H9 (cell line): ENCODE data around the gene BNC1. TPM values are rescaled to one million over a fixed set of nuclear protein-coding genes. Genes with fewer than 3 reads are reported as not detected.

ENCODE experiments used
- DNase-seq: peaks from one replicate; pipeline ENCODE4 v3.0.0-alpha.2; 2017
- H2AFZ ChIP-seq: one replicate; pipeline ENCODE4 v1.6.1; 2013; ENCODE audit warnings: mild to moderate bottlenecking, low read length, control low read depth, moderate library complexity
- H2AK5ac ChIP-seq: 2 replicates; pipeline ENCODE4 v1.6.1; 2013; ENCODE audit warnings: low read length, control low read depth, mixed read lengths; ENCODE audit not compliant: insufficient read length
- H2BK120ac ChIP-seq: one replicate; pipeline ENCODE4 v1.6.1; 2013; ENCODE audit warnings: low read depth, mild to moderate bottlenecking, low read length, control low read depth, inconsistent platforms; ENCODE audit not compliant: poor library complexity, severe bottlenecking
- H2BK12ac ChIP-seq: 2 replicates; pipeline ENCODE4 v1.6.1; 2013; ENCODE audit warnings: low read length, control low read depth, mixed read lengths, low read depth; ENCODE audit not compliant: insufficient read length
- H2BK15ac ChIP-seq: 2 replicates; pipeline ENCODE4 v1.6.1; 2013; ENCODE audit warnings: low read depth, low read length, control low read depth
- H2BK20ac ChIP-seq: one replicate; pipeline ENCODE4 v1.6.1; 2013; ENCODE audit warnings: low read depth, mild to moderate bottlenecking, low read length, control low read depth, inconsistent platforms; ENCODE audit not compliant: poor library complexity, severe bottlenecking
- H2BK5ac ChIP-seq: 2 replicates; pipeline ENCODE4 v1.6.1; 2013; ENCODE audit warnings: low read length, control low read depth, mixed read lengths; ENCODE audit not compliant: insufficient read length
- H3K14ac ChIP-seq: 2 replicates; pipeline ENCODE4 v1.6.1; 2013; ENCODE audit warnings: low read length, control low read depth; ENCODE audit not compliant: insufficient read depth
- H3K18ac ChIP-seq: 2 replicates; pipeline ENCODE4 v1.6.1; 2013; ENCODE audit warnings: low read depth, mild to moderate bottlenecking, mixed read lengths, low read length, control low read depth; ENCODE audit not compliant: insufficient read length
- H3K23ac ChIP-seq: 2 replicates; pipeline ENCODE4 v1.6.1; 2013; ENCODE audit warnings: low read length, control low read depth, mixed read lengths, low read depth; ENCODE audit not compliant: insufficient read length
- H3K23me2 ChIP-seq: 2 replicates; pipeline ENCODE4 v1.6.1; 2013; ENCODE audit warnings: low read depth, mild to moderate bottlenecking, mixed read lengths, low read length, control low read depth; ENCODE audit not compliant: insufficient read length, poor library complexity, severe bottlenecking
- H3K27ac ChIP-seq: 2 replicates; pipeline ENCODE4 v1.5.1; 2013; ENCODE audit warnings: low read length, control low read depth, mixed read lengths, low read depth; ENCODE audit not compliant: insufficient read length
- H3K27me3 ChIP-seq: 2 replicates; pipeline ENCODE4 v1.6.1; 2013; ENCODE audit warnings: low read length, control low read depth, inconsistent platforms; ENCODE audit not compliant: insufficient read depth
- H3K4ac ChIP-seq: 2 replicates; pipeline ENCODE4 v1.6.1; 2013; ENCODE audit warnings: low read depth, mild to moderate bottlenecking, control low read depth, inconsistent platforms, low read length, moderate library complexity
- H3K4me1 ChIP-seq: 2 replicates; pipeline ENCODE4 v1.6.1; 2013; ENCODE audit warnings: low read length, control low read depth, inconsistent platforms; ENCODE audit not compliant: insufficient read depth
- H3K4me2 ChIP-seq: 2 replicates; pipeline ENCODE4 v1.6.1; 2013; ENCODE audit warnings: low read length, control low read depth, mixed read lengths; ENCODE audit not compliant: insufficient read length, insufficient read depth
- H3K56ac ChIP-seq: 2 replicates; pipeline ENCODE4 v1.6.1; 2013; ENCODE audit warnings: low read depth, mild to moderate bottlenecking, mixed read lengths, low read length, control low read depth; ENCODE audit not compliant: insufficient read length
- H3K79me1 ChIP-seq: 2 replicates; pipeline ENCODE4 v1.6.1; 2013; ENCODE audit warnings: low read depth, mild to moderate bottlenecking, moderate library complexity, low read length, control low read depth, inconsistent platforms; ENCODE audit not compliant: insufficient read depth, poor library complexity, severe bottlenecking
- H3K79me2 ChIP-seq: 2 replicates; pipeline ENCODE4 v1.6.1; 2013; ENCODE audit warnings: low read length, control low read depth, inconsistent platforms; ENCODE audit not compliant: insufficient read depth
- H3K9ac ChIP-seq: 2 replicates; pipeline ENCODE4 v1.6.1; 2013; ENCODE audit warnings: low read length, control low read depth, mixed read lengths; ENCODE audit not compliant: insufficient read length; ENCODE audit errors: extremely low read depth
- H3K9me3 ChIP-seq: one replicate; pipeline ENCODE4 v1.6.1; 2013; ENCODE audit warnings: low read depth, low read length, inconsistent platforms; ENCODE audit not compliant: control insufficient read depth
- H3T11ph ChIP-seq: one replicate; pipeline ENCODE4 v1.6.1; 2013; ENCODE audit warnings: mild to moderate bottlenecking, low read length, control low read depth, inconsistent platforms
- H4K20me1 ChIP-seq: one replicate; pipeline ENCODE4 v1.6.1; 2013; ENCODE audit not compliant: control insufficient read depth, insufficient read length, insufficient read depth
- H4K5ac ChIP-seq: 2 replicates; pipeline ENCODE4 v1.6.1; 2013; ENCODE audit warnings: low read depth, mild to moderate bottlenecking, mixed read lengths, low read length, control low read depth; ENCODE audit not compliant: insufficient read length
- H4K8ac ChIP-seq: replicated peaks from 2 replicates; pipeline ENCODE4 v1.6.1; 2013; ENCODE audit warnings: low read length, control low read depth, mixed read lengths, low read depth; ENCODE audit not compliant: insufficient read length
- H4K91ac ChIP-seq: 2 replicates; pipeline ENCODE4 v1.6.1; 2013; ENCODE audit warnings: low read depth, mild to moderate bottlenecking, moderate library complexity, mixed read lengths, low read length, control low read depth; ENCODE audit not compliant: insufficient read length
- H3K27ac Mint-ChIP-seq, 3 experiments: 2 replicates in 2 of 3; 3 replicates in 1 of 3; pipeline ENCODE4 v1.8.0; 2020 to 2021; ENCODE audit warnings: mixed read lengths in 3 of 3, mild to moderate bottlenecking in 1 of 3, moderate library complexity in 1 of 3
- H3K27me3 Mint-ChIP-seq: 2 replicates; pipeline ENCODE4 v1.8.0; 2021; ENCODE audit warnings: low read depth, mild to moderate bottlenecking, moderate library complexity, mixed read lengths
- H3K36me3 Mint-ChIP-seq, 3 experiments: 2 replicates in 2 of 3; 3 replicates in 1 of 3; pipeline ENCODE4 v1.8.0; 2020 to 2021; ENCODE audit warnings: low read depth in 3 of 3, mixed read lengths in 3 of 3; ENCODE audit not compliant: insufficient read depth in 1 of 3
- H3K4me1 Mint-ChIP-seq, 2 experiments: 2 replicates each; pipeline ENCODE4 v1.8.0; 2020; ENCODE audit warnings: mixed read lengths in 2 of 2
- H3K4me3 Mint-ChIP-seq, 2 experiments: 2 replicates in 1 of 2; 3 replicates in 1 of 2; pipeline ENCODE4 v1.8.0; 2020 to 2021; ENCODE audit warnings: mild to moderate bottlenecking in 2 of 2, mixed read lengths in 2 of 2, moderate library complexity in 1 of 2
- H3K9me3 Mint-ChIP-seq, 2 experiments: 2 replicates in 1 of 2; 3 replicates in 1 of 2; pipeline ENCODE4 v1.8.0; 2020; ENCODE audit warnings: mild to moderate bottlenecking in 2 of 2, mixed read lengths in 2 of 2, moderate library complexity in 1 of 2
- CTCF ChIP-seq: fragments of 200-600 bp; sonication (generic); conservative IDR thresholded peaks from 3 replicates; pipeline ENCODE4 v1.8.0; 2021; ENCODE audit warnings: antibody characterized with exemption, mild to moderate bottlenecking
- WGBS: extraction: QIAGEN DNeasy Blood & Tissue Kit; methylation state at CpG from one replicate; pipeline ENCODE4 v1.1.7; 2013; ENCODE audit warnings: missing lambda C conversion rate, low lambda C conversion rate, mixed read lengths; ENCODE audit not compliant: insufficient read length; ENCODE audit errors: extremely low coverage; 5-methylcytosine and 5-hydroxymethylcytosine counted together
- total RNA-seq: library from RNA; stranded (reverse); gene quantifications from 2 replicates; pipeline ENCODE4 v1.2.1, GENCODE V29; 2021

Gene BNC1
- total RNA-seq, 1 experiment from 2014 or later = not detected

GRCh38 chr15:83219026-83219425 lies 65.4 kb downstream of the BNC1 start:
- Histone ChIP-seq H3K4ac (no peak overlapping the region), H2BK20ac (no peak overlapping the region), H2AK5ac (no peak overlapping the region), H3K9me3 (no peaks in the 10 kb centered on the region), H2BK120ac (no peak overlapping the region), H4K20me1 (no peaks in the 10 kb centered on the region), H3K23me2 (no peaks in the 10 kb centered on the region), H3K4me1 (no peaks in the 10 kb centered on the region), H4K5ac (no peak overlapping the region), H3T11ph (no peak overlapping the region), H3K18ac (no peak overlapping the region), H3K27me3 (no peaks in the 10 kb centered on the region), H3K4me2 (no peak overlapping the region), H3K9ac (no peak overlapping the region), H4K91ac (no peak overlapping the region), H2BK5ac (no peak overlapping the region), H3K27ac (no peak overlapping the region), H2AFZ (no peak overlapping the region), H3K56ac (no peak overlapping the region), H2BK15ac (no peak overlapping the region), H3K79me1 (no peaks in the 10 kb centered on the region), H4K8ac (no peak overlapping the region), H3K79me2 (no peaks in the 10 kb centered on the region), H3K23ac (no peak overlapping the region), H2BK12ac (no peak overlapping the region), H3K14ac (no peak overlapping the region)
- no CpG with 5 or more reads among the region's 1 CpG for WGBS
- no peak for DNase-seq
- Mint-ChIP-seq H3K4me3 (no peak overlapping the region), H3K27ac (no peak overlapping the region), H3K27me3 (peaks cover 11% of the 10 kb centered on the region), H3K4me1 (no peaks in the 10 kb centered on the region), H3K9me3 (peaks cover 44 to 58% of the 10 kb centered on the region in 2 experiments), H3K36me3 (peaks cover 9 to 39% (median 12%) of the 10 kb centered on the region in 3 experiments)
- no peak for TF ChIP-seq CTCF
